ENCODE data around the gene RNF130. TPM values are rescaled to one million over a fixed set of nuclear protein-coding genes. Genes with fewer than 3 reads are reported as not detected.

The RNF130 gene
- total and polyA plus RNA-seq, 9 of the 15 experiments (the other 6 are each of a cell fraction or from before 2014, with no cell fraction given), result 5.8 to 39.4 (median 27.1) TPM

GRCh38 chr5:180021900-180022299 is 49.7 kb downstream of the RNF130 start:
- no peaks in the 10 kb centered on the region for H3K9me1 ChIP-seq (ENCODE audit: control insufficient read depth, insufficient read depth, low read length)
- BruUV-seq (replicated peaks), result no TSS peak
- H3K36me3 ChIP-seq (ENCODE audit: control insufficient read depth, insufficient read depth, low read length), result no peaks in the 10 kb centered on the region
- no peak overlapping the region for H2AFZ ChIP-seq (ENCODE audit: low read depth, low read length)
- H3K4me2 ChIP-seq (ENCODE audit: insufficient read depth, low read length), result no peak overlapping the region
- H3K9me3 ChIP-seq (replicated peaks; ENCODE audit: control insufficient read depth, insufficient read depth, low read depth, low read length), result no peaks in the 10 kb centered on the region
- FAIRE-seq (no peak), ATAC-seq (no peak), DNase-seq (ENCODE audit: extremely low read depth in 1 of 4, low spot score in 3 of 4) (no peak)
- POLR2A ChIA-PET, result no interaction called here
- intact Hi-C loops (cut with micrococcal nuclease) (no loop called here), in situ Hi-C loops (cut with MboI) (no loop called here)
- no peaks in the 10 kb centered on the region; a peak in 1 of 5 replicates for H3K4me1 ChIP-seq (replicated peaks in 1 of 2; ENCODE audit: control insufficient read depth in 2 of 2, insufficient read depth in 2 of 2, low read length in 2 of 2)
- no peak overlapping the region for H3K27ac ChIP-seq (ENCODE audit: extremely low read depth, low read depth, low read length)
- no peaks in the 10 kb centered on the region for H3K27me3 ChIP-seq (ENCODE audit: control insufficient read depth in 2 of 2, insufficient read depth in 2 of 2, low read length in 2 of 2)
- H3K9ac ChIP-seq (ENCODE audit: insufficient read depth in 1 of 2, low read depth in 2 of 2, low read length in 2 of 2), result no peak overlapping the region
- H3K4me3 ChIP-seq, result no peak overlapping the region
- no peaks in the 10 kb centered on the region for H4K20me1 ChIP-seq (replicated peaks; ENCODE audit: control insufficient read depth, insufficient read depth, low read length)
- no peaks in the 10 kb centered on the region for H3K79me2 ChIP-seq (ENCODE audit: control insufficient read depth, insufficient read depth, low read length)
- CTCF ChIA-PET (ENCODE audit: low intra/inter-chr PET ratio), result no interaction called here
- WGBS (ENCODE audit: insufficient coverage, low coverage, missing lambda C conversion rate), result 86% methylated on average over 12 of the region's 12 CpGs
- TF ChIP-seq ZKSCAN1 (IDR thresholded peaks at IDR 0.05; ENCODE audit: low read depth, low read length), result no peak
- no peak for TF ChIP-seq ZBTB40 (IDR thresholded peaks at IDR 0.05)
- TF ChIP-seq ZBTB40 (CRISPR knock-in tag; IDR thresholded peaks at IDR 0.05), result no peak
- no peak for TF ChIP-seq NCOA4 (IDR thresholded peaks at IDR 0.05; ENCODE audit: partially characterized antibody)
- no peak for TF ChIP-seq NFRKB (IDR thresholded peaks at IDR 0.05; ENCODE audit: low read depth)
- no peak for TF ChIP-seq NFIX (CRISPR knock-in tag; IDR thresholded peaks at IDR 0.05; ENCODE audit: low read depth)
- no peak for TF ChIP-seq ZNF212 (CRISPR knock-in tag; IDR thresholded peaks at IDR 0.05)
- no peak for TF ChIP-seq ZNF57 (CRISPR knock-in tag; IDR thresholded peaks at IDR 0.05)
- TF ChIP-seq FOXP4 (CRISPR knock-in tag; IDR thresholded peaks at IDR 0.05; ENCODE audit: borderline replicate concordance), result no peak
- no peak for TF ChIP-seq STAT6 (CRISPR knock-in tag; IDR thresholded peaks at IDR 0.05)
